Measurements from ENCODE around the gene TSPEAR.
"Not testable (repeated sequence)": the region's sequence is repeated elsewhere in the genome, so short reads cannot be mapped to it uniquely, and the experiment has no call there.

The TSPEAR gene

GRCh38 chr21:44649521-44650100, 61.8 kb downstream of the TSPEAR start:
- H3F3A ChIP-seq (ENCODE audit: insufficient read depth), result no peaks in the 10 kb centered on the region

GRCh38 chr21:44648557-44649311, 62.6 kb downstream of the TSPEAR start:
- Histone ChIP-seq H2AFZ (ENCODE audit: low read depth, low read length, severe bottlenecking) (no peak overlapping the region), H3K4me2 (ENCODE audit: low read depth, low read length, poor library complexity, severe bottlenecking) (no peak overlapping the region), H3K36me3 (ENCODE audit: low read length) (no peaks in the 10 kb centered on the region), H3K27me3 (ENCODE audit: low read length) (no peaks in the 10 kb centered on the region), H3K79me2 (ENCODE audit: insufficient read depth, low read length) (no peaks in the 10 kb centered on the region), H3K9me2 (replicated peaks; ENCODE audit: insufficient read depth, low read length) (no peaks in the 10 kb centered on the region), H3K27ac (ENCODE audit: low read depth, low read length) (no peak overlapping the region), H3K4me3 (ENCODE audit: insufficient read depth, low read length, poor library complexity, severe bottlenecking) (no peak overlapping the region), H3K9ac (ENCODE audit: low read length) (no peak overlapping the region), H4K20me1 (ENCODE audit: low read depth, low read length) (no peaks in the 10 kb centered on the region), H3F3A (ENCODE audit: insufficient read depth) (no peaks in the 10 kb centered on the region), H3K9me3 (ENCODE audit: insufficient read depth, low read length) (peaks cover 11% of the 10 kb centered on the region; the same call in 1 of the 2 replicates)
- TF ChIP-seq EZH2phosphoT487 (conservative IDR thresholded peaks at IDR 0.05; ENCODE audit: low read length) (no peak), CTCF (IDR thresholded peaks at IDR 0.05; ENCODE audit: insufficient read depth, low read length, poor library complexity, severe bottlenecking) (no peak)

More at GRCh38 chr21:44649521-44650100, 61.8 kb downstream of the TSPEAR start:
- Histone ChIP-seq H3K9me3 (ENCODE audit: insufficient read depth, low read length) (peaks cover 5% of the 10 kb centered on the region; the same call in 1 of the 2 replicates), H3K4me2 (ENCODE audit: low read depth, low read length, poor library complexity, severe bottlenecking) (no peak overlapping the region), H3K27me3 (ENCODE audit: low read length) (no peaks in the 10 kb centered on the region), H3K27ac (ENCODE audit: low read depth, low read length) (no peak overlapping the region), H3K36me3 (ENCODE audit: low read length) (no peaks in the 10 kb centered on the region), H3K79me2 (ENCODE audit: insufficient read depth, low read length) (no peaks in the 10 kb centered on the region), H2AFZ (ENCODE audit: low read depth, low read length, severe bottlenecking) (no peak overlapping the region), H3K9ac (ENCODE audit: low read length) (no peak overlapping the region), H3K4me3 (ENCODE audit: insufficient read depth, low read length, poor library complexity, severe bottlenecking) (no peak overlapping the region), H4K20me1 (ENCODE audit: low read depth, low read length) (no peaks in the 10 kb centered on the region), H3K9me2 (replicated peaks; ENCODE audit: insufficient read depth, low read length) (no peaks in the 10 kb centered on the region)
- TF ChIP-seq CTCF (IDR thresholded peaks at IDR 0.05; ENCODE audit: insufficient read depth, low read length, poor library complexity, severe bottlenecking), result no peak

- H3K79me2 ChIP-seq (ENCODE audit: insufficient read depth, low read length), result no peaks in the 10 kb centered on the region
- no peak overlapping the region for H3K4me2 ChIP-seq (ENCODE audit: low read depth, low read length, poor library complexity, severe bottlenecking)
- H3K27me3 ChIP-seq (ENCODE audit: low read length), result no peaks in the 10 kb centered on the region
- H3K9ac ChIP-seq (ENCODE audit: low read length), result no peak overlapping the region
- no peaks in the 10 kb centered on the region for H3K9me2 ChIP-seq (replicated peaks; ENCODE audit: insufficient read depth, low read length)
- H2AFZ ChIP-seq (ENCODE audit: low read depth, low read length, severe bottlenecking), result no peak overlapping the region
- TF ChIP-seq CTCF (IDR thresholded peaks at IDR 0.05; ENCODE audit: insufficient read depth, low read length, poor library complexity, severe bottlenecking), result no peak
- TF ChIP-seq EZH2phosphoT487 (conservative IDR thresholded peaks at IDR 0.05; ENCODE audit: low read length), result no peak
- peaks cover 11% of the 10 kb centered on the region; the same call in 1 of the 2 replicates for H3K9me3 ChIP-seq (ENCODE audit: insufficient read depth, low read length)
- no peaks in the 10 kb centered on the region for H3F3A ChIP-seq (ENCODE audit: insufficient read depth)
- no peaks in the 10 kb centered on the region for H3K36me3 ChIP-seq (ENCODE audit: low read length)
- no peaks in the 10 kb centered on the region for H4K20me1 ChIP-seq (ENCODE audit: low read depth, low read length)
- no peak overlapping the region for H3K27ac ChIP-seq (ENCODE audit: low read depth, low read length)
- H3K4me3 ChIP-seq (ENCODE audit: insufficient read depth, low read length, poor library complexity, severe bottlenecking), result no peak overlapping the region
These were observed 64.2 kb downstream of the TSPEAR start for GRCh38 chr21:44647222-44647552.

- H3K9ac ChIP-seq (ENCODE audit: low read length); H4K20me1 ChIP-seq (ENCODE audit: low read depth, low read length); H3K9me2 ChIP-seq (replicated peaks; ENCODE audit: insufficient read depth, low read length); H3K79me2 ChIP-seq (ENCODE audit: insufficient read depth, low read length); H3K4me3 ChIP-seq (ENCODE audit: insufficient read depth, low read length, poor library complexity, severe bottlenecking); H3K36me3 ChIP-seq (ENCODE audit: low read length); H3F3A ChIP-seq (ENCODE audit: insufficient read depth); H3K4me2 ChIP-seq (ENCODE audit: low read depth, low read length, poor library complexity, severe bottlenecking); H3K27ac ChIP-seq (ENCODE audit: low read depth, low read length); H3K27me3 ChIP-seq (ENCODE audit: low read length); H2AFZ ChIP-seq (ENCODE audit: low read depth, low read length, severe bottlenecking): not testable (repeated sequence)
- H3K9me3 ChIP-seq (ENCODE audit: insufficient read depth, low read length), result peaks cover 11% of the 10 kb centered on the region; the same call in 1 of the 2 replicates
These were observed 64.8 kb downstream of the TSPEAR start, which contains the start of gene KRTAP10-11 for GRCh38 chr21:44646366-44647221. Gene KRTAP10-11, plus strand, starts transcription at chr21:44646414. Its CDS starts 45 bp downstream, at chr21:44646459.

Data from SU-DHL-6 (cell line).